HepG2 (cell line): Measurements from ENCODE around the gene CEP78.

Experiments
- HMG20B ChIP-seq: conservative IDR thresholded peaks from 2 replicates; pipeline ENCODE4 v1.6.1; 2016; ENCODE audit warnings: missing genetic modification reagents, missing compliant biosample characterization
- MIER3 ChIP-seq: IDR thresholded peaks from 2 replicates; pipeline ENCODE4 v1.6.1; 2016; ENCODE audit warnings: missing compliant biosample characterization, borderline replicate concordance
- SRF ChIP-seq: IDR thresholded peaks from 2 replicates; pipeline ENCODE4 v1.6.1; 2011; ENCODE audit warnings: mild to moderate bottlenecking, low read depth, low read length, moderate library complexity
- ZNF343 ChIP-seq: sonication (generic); formaldehyde crosslinking; IDR thresholded peaks from 2 replicates; pipeline ENCODE4 v1.4.0; 2020; ENCODE audit warnings: mild to moderate bottlenecking, missing genetic modification reagents
- ZNF75D ChIP-seq: sonication (generic); formaldehyde crosslinking; IDR thresholded peaks from 2 replicates; pipeline ENCODE4 v1.8.1; 2023; ENCODE audit warnings: missing genetic modification reagents, mild to moderate bottlenecking, borderline replicate concordance
- ZSCAN9 ChIP-seq: IDR thresholded peaks from 2 replicates; pipeline ENCODE4 v1.6.1; 2016; ENCODE audit warnings: borderline replicate concordance
- TF ChIP-seq, protein P1 (sequence below): sonication (generic); formaldehyde crosslinking; IDR thresholded peaks from 2 replicates; pipeline ENCODE4 v1.8.1; 2022; ENCODE audit warnings: low read depth, mild to moderate bottlenecking, missing genetic modification reagents
- TF ChIP-seq, protein P2 (sequence below): sonication (generic); formaldehyde crosslinking; IDR thresholded peaks from 2 replicates; pipeline ENCODE4 v1.5.0; 2020; ENCODE audit warnings: mild to moderate bottlenecking, missing genetic modification reagents, moderate library complexity

DNA sequence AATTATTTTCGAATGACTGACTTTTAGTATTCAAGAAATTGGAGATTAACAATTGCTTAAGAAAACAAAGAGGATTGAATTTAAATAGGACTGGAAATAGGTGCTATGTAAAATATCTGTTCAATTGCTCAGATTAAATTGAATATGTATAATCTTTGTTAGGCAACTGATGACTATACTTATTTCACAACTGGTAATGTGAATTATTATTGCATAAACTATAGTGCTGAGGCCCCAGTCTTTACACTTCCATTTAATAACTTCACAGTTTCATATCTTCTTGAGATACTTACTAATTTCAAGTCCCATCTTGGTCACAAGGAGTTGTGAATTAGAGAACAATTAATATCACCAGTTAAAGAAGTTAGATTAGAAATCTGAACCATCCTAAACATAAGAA lies 16.7 kb downstream of the CEP78 start:
- TF ChIP-seq HMG20B (CRISPR knock-in tag) (no peak), ZNF343 (no peak), ZNF75D (CRISPR knock-in tag) (no peak), SRF (no peak), MIER3 (CRISPR knock-in tag) (no peak), ZSCAN9 (CRISPR knock-in tag) (no peak)
- TF ChIP-seq, protein P1, sequence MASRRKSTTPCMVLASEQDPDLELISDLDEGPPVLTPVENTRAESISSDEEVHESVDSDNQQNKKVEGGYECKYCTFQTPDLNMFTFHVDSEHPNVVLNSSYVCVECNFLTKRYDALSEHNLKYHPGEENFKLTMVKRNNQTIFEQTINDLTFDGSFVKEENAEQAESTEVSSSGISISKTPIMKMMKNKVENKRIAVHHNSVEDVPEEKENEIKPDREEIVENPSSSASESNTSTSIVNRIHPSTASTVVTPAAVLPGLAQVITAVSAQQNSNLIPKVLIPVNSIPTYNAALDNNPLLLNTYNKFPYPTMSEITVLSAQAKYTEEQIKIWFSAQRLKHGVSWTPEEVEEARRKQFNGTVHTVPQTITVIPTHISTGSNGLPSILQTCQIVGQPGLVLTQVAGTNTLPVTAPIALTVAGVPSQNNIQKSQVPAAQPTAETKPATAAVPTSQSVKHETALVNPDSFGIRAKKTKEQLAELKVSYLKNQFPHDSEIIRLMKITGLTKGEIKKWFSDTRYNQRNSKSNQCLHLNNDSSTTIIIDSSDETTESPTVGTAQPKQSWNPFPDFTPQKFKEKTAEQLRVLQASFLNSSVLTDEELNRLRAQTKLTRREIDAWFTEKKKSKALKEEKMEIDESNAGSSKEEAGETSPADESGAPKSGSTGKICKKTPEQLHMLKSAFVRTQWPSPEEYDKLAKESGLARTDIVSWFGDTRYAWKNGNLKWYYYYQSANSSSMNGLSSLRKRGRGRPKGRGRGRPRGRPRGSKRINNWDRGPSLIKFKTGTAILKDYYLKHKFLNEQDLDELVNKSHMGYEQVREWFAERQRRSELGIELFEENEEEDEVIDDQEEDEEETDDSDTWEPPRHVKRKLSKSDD (CRISPR knock-in tag), result no peak
- TF ChIP-seq, protein P2, sequence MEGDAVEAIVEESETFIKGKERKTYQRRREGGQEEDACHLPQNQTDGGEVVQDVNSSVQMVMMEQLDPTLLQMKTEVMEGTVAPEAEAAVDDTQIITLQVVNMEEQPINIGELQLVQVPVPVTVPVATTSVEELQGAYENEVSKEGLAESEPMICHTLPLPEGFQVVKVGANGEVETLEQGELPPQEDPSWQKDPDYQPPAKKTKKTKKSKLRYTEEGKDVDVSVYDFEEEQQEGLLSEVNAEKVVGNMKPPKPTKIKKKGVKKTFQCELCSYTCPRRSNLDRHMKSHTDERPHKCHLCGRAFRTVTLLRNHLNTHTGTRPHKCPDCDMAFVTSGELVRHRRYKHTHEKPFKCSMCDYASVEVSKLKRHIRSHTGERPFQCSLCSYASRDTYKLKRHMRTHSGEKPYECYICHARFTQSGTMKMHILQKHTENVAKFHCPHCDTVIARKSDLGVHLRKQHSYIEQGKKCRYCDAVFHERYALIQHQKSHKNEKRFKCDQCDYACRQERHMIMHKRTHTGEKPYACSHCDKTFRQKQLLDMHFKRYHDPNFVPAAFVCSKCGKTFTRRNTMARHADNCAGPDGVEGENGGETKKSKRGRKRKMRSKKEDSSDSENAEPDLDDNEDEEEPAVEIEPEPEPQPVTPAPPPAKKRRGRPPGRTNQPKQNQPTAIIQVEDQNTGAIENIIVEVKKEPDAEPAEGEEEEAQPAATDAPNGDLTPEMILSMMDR (CRISPR knock-in tag), result no peak
